ENCODE data around the gene SEPTIN5. TPM values are rescaled to one million over a fixed set of nuclear protein-coding genes. Genes with fewer than 3 reads are reported as not detected.

The SEPTIN5 gene
- 28.4 and 36.0 TPM in 2 replicates for total RNA-seq (2014; rRNA removed; shearing (Covaris generic))

GRCh38 chr22:19714312-19715187 is at the start of gene SEPTIN5:
TSS of gene SEPTIN5 (plus strand) at chr22:19714503. CDS start at chr22:19714589, 86 bp downstream.
- peak; percentile 82 for DNase-seq
- Histone ChIP-seq H3K4me3 (ENCODE audit: insufficient read depth, low read depth, low read length) (peak within 1 kb of the TSS; percentile 56), H3K36me3 (replicated peaks; ENCODE audit: control insufficient read depth, insufficient read depth, low read length) (no peaks in the 10 kb centered on the region), H3K27me3 (ENCODE audit: control insufficient read depth, insufficient read depth, low read length) (peaks cover 34% of the 10 kb centered on the region)

GRCh38 chr22:19664951-19665783 is 49.1 kb upstream of the SEPTIN5 start:
- no peak for DNase-seq
- Histone ChIP-seq H3K27me3 (ENCODE audit: control insufficient read depth, insufficient read depth, low read length) (no peaks in the 10 kb centered on the region), H3K4me3 (ENCODE audit: insufficient read depth, low read depth, low read length) (no peak overlapping the region), H3K36me3 (replicated peaks; ENCODE audit: control insufficient read depth, insufficient read depth, low read length) (no peaks in the 10 kb centered on the region)

GRCh38 chr22:19665784-19666672 is 48.3 kb upstream of the SEPTIN5 start:
- Histone ChIP-seq H3K4me3 (ENCODE audit: insufficient read depth, low read depth, low read length) (no peak overlapping the region), H3K36me3 (replicated peaks; ENCODE audit: control insufficient read depth, insufficient read depth, low read length) (no peaks in the 10 kb centered on the region), H3K27me3 (ENCODE audit: control insufficient read depth, insufficient read depth, low read length) (no peaks in the 10 kb centered on the region)
- DNase-seq, result peak; percentile 46

GRCh38 chr22:19666673-19667593 is 47.4 kb upstream of the SEPTIN5 start:
- Histone ChIP-seq H3K4me3 (ENCODE audit: insufficient read depth, low read depth, low read length) (no peak overlapping the region), H3K36me3 (replicated peaks; ENCODE audit: control insufficient read depth, insufficient read depth, low read length) (no peaks in the 10 kb centered on the region), H3K27me3 (ENCODE audit: control insufficient read depth, insufficient read depth, low read length) (no peaks in the 10 kb centered on the region)
- no peak for DNase-seq

- no peak for DNase-seq
- H3K4me3 ChIP-seq (ENCODE audit: insufficient read depth, low read depth, low read length), result no peak overlapping the region
- no peaks in the 10 kb centered on the region for H3K27me3 ChIP-seq (ENCODE audit: control insufficient read depth, insufficient read depth, low read length)
- H3K36me3 ChIP-seq (replicated peaks; ENCODE audit: control insufficient read depth, insufficient read depth, low read length), result no peaks in the 10 kb centered on the region
These were observed 46.2 kb upstream of the SEPTIN5 start for GRCh38 chr22:19667872-19668740.

- no peak for DNase-seq
These were observed 45.6 kb upstream of the SEPTIN5 start for GRCh38 chr22:19668748-19669147.

GRCh38 chr22:19669570-19669969 is 44.7 kb upstream of the SEPTIN5 start:
- no peaks in the 10 kb centered on the region for H3K27me3 ChIP-seq (ENCODE audit: control insufficient read depth, insufficient read depth, low read length)
- DNase-seq, result no peak
- H3K4me3 ChIP-seq (ENCODE audit: insufficient read depth, low read depth, low read length), result no peak overlapping the region
- H3K36me3 ChIP-seq (replicated peaks; ENCODE audit: control insufficient read depth, insufficient read depth, low read length), result no peaks in the 10 kb centered on the region

More at GRCh38 chr22:19668748-19669147, 45.6 kb upstream of the SEPTIN5 start:
- Histone ChIP-seq H3K27me3 (ENCODE audit: control insufficient read depth, insufficient read depth, low read length) (no peaks in the 10 kb centered on the region), H3K36me3 (replicated peaks; ENCODE audit: control insufficient read depth, insufficient read depth, low read length) (no peaks in the 10 kb centered on the region), H3K4me3 (ENCODE audit: insufficient read depth, low read depth, low read length) (no peak overlapping the region)

GRCh38 chr22:19671316-19671715 is 43.0 kb upstream of the SEPTIN5 start:
- H3K36me3 ChIP-seq (replicated peaks; ENCODE audit: control insufficient read depth, insufficient read depth, low read length), result no peaks in the 10 kb centered on the region
- H3K4me3 ChIP-seq (ENCODE audit: insufficient read depth, low read depth, low read length), result no peak overlapping the region
- no peak for DNase-seq
- no peaks in the 10 kb centered on the region for H3K27me3 ChIP-seq (ENCODE audit: control insufficient read depth, insufficient read depth, low read length)

GRCh38 chr22:19672054-19672776 is 42.1 kb upstream of the SEPTIN5 start:
- H3K4me3 ChIP-seq (ENCODE audit: insufficient read depth, low read depth, low read length), result no peak overlapping the region
- no peaks in the 10 kb centered on the region for H3K27me3 ChIP-seq (ENCODE audit: control insufficient read depth, insufficient read depth, low read length)
- DNase-seq, result no peak
- no peaks in the 10 kb centered on the region for H3K36me3 ChIP-seq (replicated peaks; ENCODE audit: control insufficient read depth, insufficient read depth, low read length)

GRCh38 chr22:19673660-19674059 is 40.6 kb upstream of the SEPTIN5 start:
- no peaks in the 10 kb centered on the region for H3K27me3 ChIP-seq (ENCODE audit: control insufficient read depth, insufficient read depth, low read length)
- DNase-seq, result no peak
- H3K36me3 ChIP-seq (replicated peaks; ENCODE audit: control insufficient read depth, insufficient read depth, low read length), result no peaks in the 10 kb centered on the region
- no peak overlapping the region for H3K4me3 ChIP-seq (ENCODE audit: insufficient read depth, low read depth, low read length)

- H3K4me3 ChIP-seq (ENCODE audit: insufficient read depth, low read depth, low read length), result no peak overlapping the region
- DNase-seq, result no peak
- H3K27me3 ChIP-seq (ENCODE audit: control insufficient read depth, insufficient read depth, low read length), result no peaks in the 10 kb centered on the region
- H3K36me3 ChIP-seq (replicated peaks; ENCODE audit: control insufficient read depth, insufficient read depth, low read length), result no peaks in the 10 kb centered on the region
These were observed 40.0 kb upstream of the SEPTIN5 start for GRCh38 chr22:19674129-19674928.

- Histone ChIP-seq H3K4me3 (ENCODE audit: insufficient read depth, low read depth, low read length) (no peak overlapping the region), H3K27me3 (ENCODE audit: control insufficient read depth, insufficient read depth, low read length) (no peaks in the 10 kb centered on the region), H3K36me3 (replicated peaks; ENCODE audit: control insufficient read depth, insufficient read depth, low read length) (no peaks in the 10 kb centered on the region)
- DNase-seq, result no peak
These were observed 39.4 kb upstream of the SEPTIN5 start for GRCh38 chr22:19674929-19675253.
